Measurements from ENCODE around the gene TXN2.
A peak's percentile ranks its signal among the peaks of the same experiment; 100 is the strongest.

TXN2 gene

GRCh38 chr22:36480941-36481392 lies 473 bp downstream of the TXN2 start:
- no peak for DNase-seq

GRCh38 chr22:36478966-36479365 lies 2.5 kb downstream of the TXN2 start:
- DNase-seq: no peak

GRCh38 chr22:36475341-36475740 lies 6.1 kb downstream of the TXN2 start:
- DNase-seq: no peak

- no peak for DNase-seq
Observed at GRCh38 chr22:36472689-36473088, 8.8 kb downstream of the TXN2 start.

- no peak for DNase-seq
Observed at GRCh38 chr22:36471341-36471821, 10.1 kb downstream of the TXN2 start.

GRCh38 chr22:36470994-36471331 lies 10.5 kb downstream of the TXN2 start:
- DNase-seq: no peak

GRCh38 chr22:36470162-36470993 lies 11.1 kb downstream of the TXN2 start:
- DNase-seq: peak; percentile 84

GRCh38 chr22:36469094-36469710 lies 12.2 kb downstream of the TXN2 start:
- DNase-seq: no peak

GRCh38 chr22:36467946-36468345 lies 13.5 kb downstream of the TXN2 start:
- DNase-seq: peak; percentile 63

- no peak for DNase-seq
Observed at GRCh38 chr22:36467042-36467810, 14.2 kb downstream of the TXN2 start.

- DNase-seq: no peak
Observed at GRCh38 chr22:36466258-36466657, 15.2 kb downstream of the TXN2 start.

GRCh38 chr22:36465232-36466021 lies 16.0 kb downstream of the TXN2 start:
- DNase-seq: no peak

GRCh38 chr22:36464715-36465231 lies 16.7 kb downstream of the TXN2 start:
- DNase-seq: no peak

- no peak for DNase-seq
Observed at GRCh38 chr22:36463783-36464184, 17.7 kb downstream of the TXN2 start.

- DNase-seq: no peak
Observed at GRCh38 chr22:36461665-36462649, 19.5 kb downstream of the TXN2 start.

GRCh38 chr22:36460202-36460601 lies 21.2 kb downstream of the TXN2 start:
- DNase-seq: no peak

- DNase-seq: no peak
Observed at GRCh38 chr22:36457688-36458450, 23.6 kb downstream of the TXN2 start.

GRCh38 chr22:36456464-36456845 lies 25.0 kb downstream of the TXN2 start:
- DNase-seq: no peak

GRCh38 chr22:36455571-36456463 lies 25.6 kb downstream of the TXN2 start:
- DNase-seq: no peak
